Posterior vena cava (tissue), 2 donors: Measurements from ENCODE around the gene CCDC12. TPM values are rescaled to one million over a fixed set of nuclear protein-coding genes. Genes with fewer than 3 reads are reported as not detected.

ENCODE experiments used
- DNase-seq: peaks from one replicate; pipeline ENCODE4 v3.0.0-alpha.2; 2020; ENCODE audit warnings: low spot score
- intact Hi-C, 2 donors: fragments of 100-400 bp; cut with DNase I; formaldehyde crosslinking; loops; one replicate each; pipeline versions ENCODE4 v1.14.1 to v1.14.2; 2022 to 2023
- total RNA-seq, 2 donors: library from RNA; stranded (reverse); fragmentation: NEBNext Ultra II Directional; extraction: Animal tissue kit (Norgen Biotek cat#: 25700); gene quantifications; one replicate each; pipeline ENCODE4 v1.2.1, GENCODE V29; 2021
- donor health status: DM: yes; HTN: yes; CAD: no.
- donor health status: DM: yes; HTN: yes; CAD: no.

Gene CCDC12
- total RNA-seq, 2 donors from 2014 or later = 21.5 to 26.0 TPM

GRCh38 chr3:46907271-46907670 is 69.3 kb downstream of the CCDC12 start:
- peak; percentile 76 for DNase-seq

GRCh38 chr3:46906471-46907058 is 70.0 kb downstream of the CCDC12 start:
- intact Hi-C loops = loop anchor here (5.0 kb wide), 2 partner anchors 39 to 199 kb away; no protein-coding TSS in a partner anchor
- DNase-seq = peak; percentile 73

More at GRCh38 chr3:46907271-46907670, 69.3 kb downstream of the CCDC12 start:
- intact Hi-C loops = loop anchor here (5.0 kb wide), 2 partner anchors 40 to 200 kb away; no protein-coding TSS in a partner anchor

GRCh38 chr3:46905661-46906451 is 70.7 kb downstream of the CCDC12 start:
- DNase-seq = peak; percentile 78
- intact Hi-C loops = loop anchor here (5.0 kb wide), 2 partner anchors 39 to 199 kb away; no protein-coding TSS in a partner anchor

GRCh38 chr3:46905213-46905560 is 71.4 kb downstream of the CCDC12 start:
- DNase-seq = peak; percentile 67
- intact Hi-C loops = loop anchor here (5.0 kb wide), 2 partner anchors 38 to 198 kb away; no protein-coding TSS in a partner anchor

GRCh38 chr3:46904303-46905212 is 72.0 kb downstream of the CCDC12 start:
- DNase-seq = peak; percentile 72
- intact Hi-C loops = loop anchor here (5.0 kb wide), 2 partner anchors 37 to 197 kb away; no protein-coding TSS in a partner anchor

GRCh38 chr3:46903341-46904302 is 72.9 kb downstream of the CCDC12 start:
- peak; percentile 82 for DNase-seq

GRCh38 chr3:46902188-46902631 is 74.3 kb downstream of the CCDC12 start:
- intact Hi-C loops = no loop called here

More at GRCh38 chr3:46903341-46904302, 72.9 kb downstream of the CCDC12 start:
- intact Hi-C loops = no loop called here

GRCh38 chr3:46901591-46902187 is 74.9 kb downstream of the CCDC12 start:
- intact Hi-C loops = no loop called here
- DNase-seq = peak; percentile 76

More at GRCh38 chr3:46902188-46902631, 74.3 kb downstream of the CCDC12 start:
- peak; percentile 66 for DNase-seq

- peak; percentile 61 for DNase-seq
- intact Hi-C loops = no loop called here
Measured at GRCh38 chr3:46901061-46901460, 75.5 kb downstream of the CCDC12 start.

GRCh38 chr3:46900356-46900755 is 76.2 kb downstream of the CCDC12 start:
- intact Hi-C loops = no loop called here
- peak; percentile 57 for DNase-seq

- DNase-seq = peak; percentile 80
- intact Hi-C loops = no loop called here
Measured at GRCh38 chr3:46900007-46900292, 76.6 kb downstream of the CCDC12 start.

GRCh38 chr3:46899151-46900006 is 77.2 kb downstream of the CCDC12 start:
- intact Hi-C loops = loop anchor here in 1 of 2 donors (5.0 kb wide), 2 partner anchors 37 to 192 kb away; partner anchors contain the start of gene MYL3

GRCh38 chr3:46898321-46899150 is 78.0 kb downstream of the CCDC12 start:
- DNase-seq = peak; percentile 80
- intact Hi-C loops = loop anchor here in 1 of 2 donors (5.0 kb wide), 2 partner anchors 36 to 191 kb away; partner anchors contain the start of gene MYL3

More at GRCh38 chr3:46899151-46900006, 77.2 kb downstream of the CCDC12 start:
- DNase-seq = peak; percentile 75

GRCh38 chr3:46897829-46898320 is 78.7 kb downstream of the CCDC12 start:
- intact Hi-C loops = loop anchor here in 1 of 2 donors (5.0 kb wide), 2 partner anchors 36 to 191 kb away; partner anchors contain the start of gene MYL3
- DNase-seq = peak; percentile 51

- intact Hi-C loops = loop anchor here in 1 of 2 donors (5.0 kb wide), 2 partner anchors 35 to 190 kb away; partner anchors contain the start of gene MYL3
Measured at GRCh38 chr3:46897031-46897430, 79.5 kb downstream of the CCDC12 start.

More at GRCh38 chr3:46897031-46897430, 79.5 kb downstream of the CCDC12 start:
- peak; percentile 43 for DNase-seq
